GM12878 (cell line): ENCODE measurements around the gene FBXW8. TPM values are rescaled to one million over a fixed set of nuclear protein-coding genes. Genes with fewer than 3 reads are reported as not detected.

Experiments used
- ATAC-seq: fragments of 200-7000 bp; cut with Tn5 transposase; 3 replicates; pipeline ENCODE4 v1.9.1; 2020; ENCODE audit warnings: mild to moderate bottlenecking, moderate library complexity
- BruUV-seq: library from RNA; stranded (reverse); fragments of 400-500 nt; replicated peaks from 2 replicates; lab custom pipeline; 2021; lab: Mats Ljungman, UMichigan
- CTCF ChIA-PET: fragments of 300-600 bp; sonication (Branson Sonifier 250); formaldehyde crosslinking; extraction: SDS; loops from one replicate; lab custom pipeline; 2021; ENCODE audit warnings: inconsistent platforms; lab: Yijun Ruan, JAX
- POLR2A ChIA-PET: fragments of 350-600 bp; formaldehyde crosslinking; extraction: SDS; loops from one replicate; lab custom pipeline; 2021; ENCODE audit warnings: inconsistent platforms; lab: Charles Lee
- RAD21 ChIA-PET: fragments of 300-600 bp; sonication (Branson Sonifier 250); formaldehyde crosslinking; loops from one replicate; lab custom pipeline; 2023; ENCODE audit warnings: antibody characterized with exemption; ENCODE audit not compliant: unreplicated experiment; lab: Charles Lee
- SMC1A ChIA-PET: fragments of 300-600 bp; sonication (Branson Sonifier 250); formaldehyde crosslinking; loops from one replicate; lab custom pipeline; 2023; ENCODE audit not compliant: unreplicated experiment, uncharacterized antibody; lab: Charles Lee
- DNase-seq: peaks from one replicate; pipeline ENCODE4 v3.0.0-alpha.2; 2011; ENCODE audit warnings: low read depth, low spot score
- FAIRE-seq: peaks from 3 replicates; lab custom pipeline; 2011; peaks lifted over from hg19 to GRCh38; lab: Jason Lieb, UNC
- H2AFZ ChIP-seq: 2 replicates; pipeline ENCODE4 v1.6.0; 2011; ENCODE audit warnings: low read depth, low read length, control low read depth; ENCODE audit not compliant: control insufficient read depth
- H3K27ac ChIP-seq: 2 replicates; pipeline ENCODE4 v1.5.1; 2011; ENCODE audit warnings: control low read depth; ENCODE audit not compliant: control insufficient read depth, insufficient read depth
- H3K27me3 ChIP-seq, 2 experiments: replicated peaks in 1 of 2; 2 replicates each; pipeline versions ENCODE4 v1.6.0 to v1.6.1; 2011; ENCODE audit warnings: low read length in 1 of 2; ENCODE audit not compliant: control insufficient read depth in 2 of 2, insufficient read depth in 2 of 2
- H3K36me3 ChIP-seq, 2 experiments: 2 replicates each; pipeline ENCODE4 v1.5.1; 2011; ENCODE audit warnings: low read length in 1 of 2; ENCODE audit not compliant: control insufficient read depth in 2 of 2, insufficient read depth in 2 of 2
- H3K4me1 ChIP-seq: 2 replicates; pipeline ENCODE4 v1.6.1; 2011; ENCODE audit warnings: mild to moderate bottlenecking, low read length, moderate library complexity, mixed read lengths; ENCODE audit not compliant: control insufficient read depth, insufficient read depth
- H3K4me2 ChIP-seq: 2 replicates; pipeline ENCODE4 v1.6.0; 2011; ENCODE audit warnings: control low read depth; ENCODE audit not compliant: control insufficient read depth, insufficient read depth
- H3K4me3 ChIP-seq: fragments of 200-600 bp; sonication (generic); 2 replicates; pipeline ENCODE4 v1.5.1; 2016
- H3K79me2 ChIP-seq: 2 replicates; pipeline ENCODE4 v1.6.0; 2011; ENCODE audit warnings: low read length; ENCODE audit not compliant: control insufficient read depth, insufficient read depth
- H3K9ac ChIP-seq: 2 replicates; pipeline ENCODE4 v1.8.0; 2011; ENCODE audit warnings: low read length, control low read depth, mixed read lengths; ENCODE audit not compliant: control insufficient read depth, insufficient read depth
- H3K9me3 ChIP-seq: replicated peaks from 3 replicates; pipeline ENCODE4 v1.5.1; 2011; ENCODE audit warnings: mild to moderate bottlenecking, low read length; ENCODE audit not compliant: control insufficient read depth, insufficient read depth
- H4K20me1 ChIP-seq: 2 replicates; pipeline ENCODE4 v1.6.0; 2011; ENCODE audit not compliant: control insufficient read depth, insufficient read depth
- CTCF ChIP-seq, 3 experiments: IDR thresholded peaks in 2 of 3; conservative IDR thresholded peaks in 1 of 3; 2 replicates each; pipeline ENCODE4 v1.5.1; 2011; ENCODE audit warnings: low read depth in 3 of 3, low read length in 3 of 3, mild to moderate bottlenecking in 3 of 3, control low read depth in 2 of 3, moderate library complexity in 2 of 3, inconsistent platforms in 1 of 3, mixed read lengths in 1 of 3; ENCODE audit not compliant: control insufficient read depth in 2 of 3, insufficient read depth in 1 of 3; ENCODE audit errors: extremely low read depth in 1 of 3
- KDM1A ChIP-seq: fragments of 200-600 bp; sonication (generic); IDR thresholded peaks from 2 replicates; pipeline ENCODE4 v1.6.1; 2016; ENCODE audit warnings: borderline replicate concordance
- MEF2A ChIP-seq: IDR thresholded peaks from 2 replicates; pipeline ENCODE4 v1.6.1; 2011; ENCODE audit warnings: low read depth, mild to moderate bottlenecking, low read length, moderate library complexity; ENCODE audit not compliant: insufficient read depth
- PBX3 ChIP-seq: IDR thresholded peaks from 2 replicates; pipeline ENCODE4 v1.6.1; 2011; ENCODE audit warnings: mild to moderate bottlenecking, low read depth, low read length, moderate library complexity; ENCODE audit not compliant: insufficient replicate concordance
- WGBS: methylation state at CpG from one replicate; pipeline ENCODE4 v1.1.6; 2016; ENCODE audit warnings: low lambda C conversion rate; ENCODE audit not compliant: insufficient replicate concordance, insufficient coverage; ENCODE audit errors: missing lambda C conversion rate; 5-methylcytosine and 5-hydroxymethylcytosine counted together
- in situ Hi-C: fragments of 300-500 bp; cut with MboI; formaldehyde crosslinking; loops from 9 replicates; pipeline ENCODE4 v1.14.3; 2018; ENCODE audit warnings: mixed read lengths
- intact Hi-C: fragments of 100-400 bp; cut with micrococcal nuclease; formaldehyde crosslinking; loops from one replicate; pipeline ENCODE4 v1.14.2; 2022; ENCODE audit not compliant: unreplicated experiment
- polyA plus RNA-seq, 11 experiments: library from polyadenylated mRNA; depleted of rRNA in 4 of 11; unstranded in 6 of 11; stranded (reverse) in 5 of 11; fragments of >200 nt; fragmentation: Nextera tagmentation in 4 of 11; fragmentation: Illumina TruSeq in 1 of 11; extraction: Ambion mirVana in 4 of 11; extraction: Trizol in 1 of 11; gene quantifications; 1 replicate in 1 of 11; 2 replicates in 10 of 11; pipeline versions ENCODE4 v1.2.1 to v1.2.3, GENCODE V29; 2011 to 2016; ENCODE audit warnings: inconsistent platforms in 2 of 11, missing spikeins in 2 of 11, low read depth in 1 of 11
- total RNA-seq, 4 experiments: library from RNA; depleted of rRNA in 3 of 4; stranded (reverse); fragments of >200 nt in 3 of 4; fragmentation: Illumina TruSeq in 1 of 4; extraction: Trizol in 1 of 4; gene quantifications; 2 replicates each; pipeline versions ENCODE4 v1.2.1 to v1.2.3, GENCODE V29; 2013 to 2021
- TF ChIP-seq, protein P1 (sequence below): fragments of 450-650 bp; IDR thresholded peaks from 2 replicates; pipeline ENCODE4 v1.6.1; 2018; ENCODE audit warnings: borderline replicate concordance, mild to moderate bottlenecking; ENCODE audit not compliant: partially characterized antibody
- TF ChIP-seq, protein P2 (sequence below): fragments of 450-650 bp; formaldehyde crosslinking; IDR thresholded peaks from 2 replicates; pipeline ENCODE4 v1.5.0; 2022; ENCODE audit warnings: mild to moderate bottlenecking, missing genetic modification characterization

Gene FBXW8
- total and polyA plus RNA-seq, 10 of the 15 experiments (the other 5 are each of a cell fraction or from before 2014, with no cell fraction given), result 0.49 to 7.5 (median 4.4) TPM

GRCh38 chr12:116978791-116979508 lies 68.2 kb downstream of the FBXW8 start:
- DNase-seq (no peak), ATAC-seq (no peak), FAIRE-seq (no peak)
- ChIA-PET RAD21 (no interaction called here), CTCF (interaction anchor here (0.9 to 1.5 kb wide), 2 partner anchors 10 to 33 kb away, joined by 3 to 4 read pairs; no protein-coding TSS in a partner anchor), POLR2A (interaction anchor here (1.4 kb wide), 1 partner anchor 8 kb away, joined by 5 read pairs; no protein-coding TSS in a partner anchor), SMC1A (interaction anchor here (1.3 kb wide), 1 partner anchor 20 kb away, joined by 3 read pairs; no protein-coding TSS in a partner anchor)
- Histone ChIP-seq H3K4me1 (peaks cover 7% of the 10 kb centered on the region; the same call in 1 of the 2 replicates), H3K27me3 (no peaks in the 10 kb centered on the region), H3K4me2 (no peak overlapping the region; the same call in 1 of the 2 replicates), H3K36me3 (no peaks in the 10 kb centered on the region), H3K79me2 (no peaks in the 10 kb centered on the region), H2AFZ (no peak overlapping the region), H3K4me3 (no peak overlapping the region), H3K27ac (no peak overlapping the region), H3K9ac (no peak overlapping the region), H3K9me3 (no peaks in the 10 kb centered on the region; the same call in 2 of the 3 replicates), H4K20me1 (no peaks in the 10 kb centered on the region)
- over 99% methylated on average over 7 of the region's 7 CpGs for WGBS
- intact Hi-C loops, result no loop called here
- TF ChIP-seq, protein P1, sequence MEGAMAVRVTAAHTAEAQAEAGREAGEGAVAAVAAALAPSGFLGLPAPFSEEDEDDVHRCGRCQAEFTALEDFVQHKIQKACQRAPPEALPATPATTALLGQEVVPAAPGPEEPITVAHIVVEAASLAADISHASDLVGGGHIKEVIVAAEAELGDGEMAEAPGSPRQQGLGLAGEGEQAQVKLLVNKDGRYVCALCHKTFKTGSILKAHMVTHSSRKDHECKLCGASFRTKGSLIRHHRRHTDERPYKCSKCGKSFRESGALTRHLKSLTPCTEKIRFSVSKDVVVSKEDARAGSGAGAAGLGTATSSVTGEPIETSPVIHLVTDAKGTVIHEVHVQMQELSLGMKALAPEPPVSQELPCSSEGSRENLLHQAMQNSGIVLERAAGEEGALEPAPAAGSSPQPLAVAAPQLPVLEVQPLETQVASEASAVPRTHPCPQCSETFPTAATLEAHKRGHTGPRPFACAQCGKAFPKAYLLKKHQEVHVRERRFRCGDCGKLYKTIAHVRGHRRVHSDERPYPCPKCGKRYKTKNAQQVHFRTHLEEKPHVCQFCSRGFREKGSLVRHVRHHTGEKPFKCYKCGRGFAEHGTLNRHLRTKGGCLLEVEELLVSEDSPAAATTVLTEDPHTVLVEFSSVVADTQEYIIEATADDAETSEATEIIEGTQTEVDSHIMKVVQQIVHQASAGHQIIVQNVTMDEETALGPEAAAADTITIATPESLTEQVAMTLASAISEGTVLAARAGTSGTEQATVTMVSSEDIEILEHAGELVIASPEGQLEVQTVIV, result no peak
- TF ChIP-seq PBX3 (no peak), KDM1A (no peak), CTCF (IDR thresholded peaks at IDR 0.05 in 2 of 3, conservative IDR thresholded peaks at IDR 0.05 in 1 of 3; ENCODE audit: control insufficient read depth in 2 of 3, extremely low read depth in 1 of 3, insufficient read depth in 1 of 3, low read depth in 3 of 3, low read length in 3 of 3) (no peak), MEF2A (no peak)
- TF ChIP-seq, protein P2, sequence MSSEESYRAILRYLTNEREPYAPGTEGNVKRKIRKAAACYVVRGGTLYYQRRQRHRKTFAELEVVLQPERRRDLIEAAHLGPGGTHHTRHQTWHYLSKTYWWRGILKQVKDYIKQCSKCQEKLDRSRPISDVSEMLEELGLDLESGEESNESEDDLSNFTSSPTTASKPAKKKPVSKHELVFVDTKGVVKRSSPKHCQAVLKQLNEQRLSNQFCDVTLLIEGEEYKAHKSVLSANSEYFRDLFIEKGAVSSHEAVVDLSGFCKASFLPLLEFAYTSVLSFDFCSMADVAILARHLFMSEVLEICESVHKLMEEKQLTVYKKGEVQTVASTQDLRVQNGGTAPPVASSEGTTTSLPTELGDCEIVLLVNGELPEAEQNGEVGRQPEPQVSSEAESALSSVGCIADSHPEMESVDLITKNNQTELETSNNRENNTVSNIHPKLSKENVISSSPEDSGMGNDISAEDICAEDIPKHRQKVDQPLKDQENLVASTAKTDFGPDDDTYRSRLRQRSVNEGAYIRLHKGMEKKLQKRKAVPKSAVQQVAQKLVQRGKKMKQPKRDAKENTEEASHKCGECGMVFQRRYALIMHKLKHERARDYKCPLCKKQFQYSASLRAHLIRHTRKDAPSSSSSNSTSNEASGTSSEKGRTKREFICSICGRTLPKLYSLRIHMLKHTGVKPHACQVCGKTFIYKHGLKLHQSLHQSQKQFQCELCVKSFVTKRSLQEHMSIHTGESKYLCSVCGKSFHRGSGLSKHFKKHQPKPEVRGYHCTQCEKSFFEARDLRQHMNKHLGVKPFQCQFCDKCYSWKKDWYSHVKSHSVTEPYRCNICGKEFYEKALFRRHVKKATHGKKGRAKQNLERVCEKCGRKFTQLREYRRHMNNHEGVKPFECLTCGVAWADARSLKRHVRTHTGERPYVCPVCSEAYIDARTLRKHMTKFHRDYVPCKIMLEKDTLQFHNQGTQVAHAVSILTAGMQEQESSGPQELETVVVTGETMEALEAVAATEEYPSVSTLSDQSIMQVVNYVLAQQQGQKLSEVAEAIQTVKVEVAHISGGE (CRISPR knock-in tag), result no peak
- BruUV-seq, result no TSS peak
- in situ Hi-C loops, result no loop called here
